ENCODE results near the gene AGER. TPM values are rescaled to one million over a fixed set of nuclear protein-coding genes. Genes with fewer than 3 reads are reported as not detected.

Gene AGER
- total and polyA plus RNA-seq, 2 donors: 1.5 to 7.6 TPM

Small RNA genes lying within 50 kb of the gene (small RNA-seq; reads per million reads assigned to genes)
- not detected for gene AL662884.1
- not detected for gene MIR6833

Other genes with a start within 250 kb of the AGER start
- 6.5 TPM for gene CFB, start 238.2 kb downstream of the AGER start, total RNA-seq
- gene CFB, start 238.2 kb downstream of the AGER start, polyA plus RNA-seq: 39.6 TPM
- 39.8 TPM for gene NELFE, start 225.3 kb downstream of the AGER start, total RNA-seq
- gene NELFE, start 225.3 kb downstream of the AGER start, polyA plus RNA-seq: 53.6 TPM
- 28.9 TPM for gene SKIC2, start 225.1 kb downstream of the AGER start, total RNA-seq
- gene SKIC2, start 225.1 kb downstream of the AGER start, polyA plus RNA-seq: 48.8 TPM
- gene DXO, start 212.1 kb downstream of the AGER start, total RNA-seq: 8.5 TPM
- gene DXO, start 212.1 kb downstream of the AGER start, polyA plus RNA-seq: 20.2 TPM
- 3.6 TPM for gene C4A, start 202.2 kb downstream of the AGER start, total RNA-seq
- 126 TPM for gene C4A, start 202.2 kb downstream of the AGER start, polyA plus RNA-seq
- gene C4B, start 169.5 kb downstream of the AGER start, total RNA-seq: 4.7 TPM
- gene C4B, start 169.5 kb downstream of the AGER start, polyA plus RNA-seq: 142 TPM
- not detected for gene CYP21A2, start 145.8 kb downstream of the AGER start, total RNA-seq
- 2.3 TPM for gene CYP21A2, start 145.8 kb downstream of the AGER start, polyA plus RNA-seq
- gene TNXB, start 74.9 kb downstream of the AGER start, total RNA-seq: 171 TPM
- 93.5 TPM for gene TNXB, start 74.9 kb downstream of the AGER start, polyA plus RNA-seq
- 28.8 TPM for gene ATF6B, start 56.0 kb downstream of the AGER start, total RNA-seq
- 68.3 TPM for gene ATF6B, start 56.0 kb downstream of the AGER start, polyA plus RNA-seq
- 3.0 TPM for gene FKBPL, start 54.0 kb downstream of the AGER start, total RNA-seq
- 5.6 TPM for gene FKBPL, start 54.0 kb downstream of the AGER start, polyA plus RNA-seq
- gene PRRT1, start 32.3 kb downstream of the AGER start, total RNA-seq: 0.42 TPM
- gene PRRT1, start 32.3 kb downstream of the AGER start, polyA plus RNA-seq: 10.8 TPM
- 29.6 TPM for gene PPT2, start 30.1 kb downstream of the AGER start, total RNA-seq
- 20.0 TPM for gene PPT2, start 30.1 kb downstream of the AGER start, polyA plus RNA-seq
- 17.6 TPM for gene EGFL8, start 19.7 kb downstream of the AGER start, total RNA-seq
- 22.8 TPM for gene EGFL8, start 19.7 kb downstream of the AGER start, polyA plus RNA-seq
- gene AGPAT1, start 8.2 kb downstream of the AGER start, total RNA-seq: 13.8 TPM
- gene AGPAT1, start 8.2 kb downstream of the AGER start, polyA plus RNA-seq: 93.7 TPM
- 30.1 TPM for gene RNF5, start 5.8 kb downstream of the AGER start, total RNA-seq
- gene RNF5, start 5.8 kb downstream of the AGER start, polyA plus RNA-seq: 102 TPM
- 44.1 TPM for gene PBX2, start 5.9 kb upstream of the AGER start, total RNA-seq
- gene PBX2, start 5.9 kb upstream of the AGER start, polyA plus RNA-seq: 62.2 TPM
- gene GPSM3, start 8.4 kb upstream of the AGER start, total RNA-seq: 2.2 TPM
- gene GPSM3, start 8.4 kb upstream of the AGER start, polyA plus RNA-seq: 12.8 TPM
- 11.2 TPM for gene NOTCH4, start 39.8 kb upstream of the AGER start, total RNA-seq
- 27.6 TPM for gene NOTCH4, start 39.8 kb upstream of the AGER start, polyA plus RNA-seq
- gene TSBP1, start 187.7 kb upstream of the AGER start, total RNA-seq: not detected
- gene TSBP1, start 187.7 kb upstream of the AGER start, polyA plus RNA-seq: not detected
- gene BTNL2, start 222.9 kb upstream of the AGER start, total RNA-seq: not detected
- not detected for gene BTNL2, start 222.9 kb upstream of the AGER start, polyA plus RNA-seq